IPS-18c (cell line): ENCODE results near the gene HOXB5.

Experiments
- H3K4me3 ChIP-seq: 2 replicates; pipeline ENCODE4 v1.7.0; 2013; ENCODE audit warnings: low read depth, mild to moderate bottlenecking, low read length, moderate library complexity; ENCODE audit not compliant: insufficient read depth
- H3K9me3 ChIP-seq: one replicate; pipeline ENCODE4 v1.6.1; 2013; ENCODE audit warnings: mild to moderate bottlenecking, low read length, moderate library complexity; ENCODE audit not compliant: control insufficient read depth, insufficient read depth

HOXB5 gene

GRCh38 chr17:48610282-48611211 lies 17.0 kb upstream of the HOXB5 start, which contains the start of gene HOXB7:
TSS of gene HOXB7 (minus strand) at chr17:48611017. CDS start at chr17:48610918, 99 bp downstream.
- H3K9me3 ChIP-seq, result peaks cover 2% of the 10 kb centered on the region
- H3K4me3 ChIP-seq, result peak within 1 kb of the TSS; percentile 24

- Histone ChIP-seq H3K4me3 (peak overlapping the region; percentile 24; the same call in 1 of the 2 replicates), H3K9me3 (peaks cover 2% of the 10 kb centered on the region)
Measured at GRCh38 chr17:48609759-48610281, 16.2 kb upstream of the HOXB5 start.

- H3K9me3 ChIP-seq, result peaks cover 2% of the 10 kb centered on the region
- H3K4me3 ChIP-seq, result no peak overlapping the region
Measured at GRCh38 chr17:48609033-48609432, 15.5 kb upstream of the HOXB5 start.

- Histone ChIP-seq H3K9me3 (peaks cover 2% of the 10 kb centered on the region), H3K4me3 (no peak overlapping the region)
Measured at GRCh38 chr17:48608494-48608834, 14.9 kb upstream of the HOXB5 start.

- H3K9me3 ChIP-seq, result peaks cover 2% of the 10 kb centered on the region
- no peak overlapping the region for H3K4me3 ChIP-seq
Measured at GRCh38 chr17:48606892-48607614, 13.5 kb upstream of the HOXB5 start.

GRCh38 chr17:48605991-48606891 lies 12.7 kb upstream of the HOXB5 start:
- no peak overlapping the region for H3K4me3 ChIP-seq

GRCh38 chr17:48605409-48605919 lies 11.9 kb upstream of the HOXB5 start:
- Histone ChIP-seq H3K9me3 (peaks cover 2% of the 10 kb centered on the region), H3K4me3 (no peak overlapping the region)

More at GRCh38 chr17:48605991-48606891, 12.7 kb upstream of the HOXB5 start:
- H3K9me3 ChIP-seq, result peaks cover 2% of the 10 kb centered on the region

GRCh38 chr17:48604770-48605329 lies 11.3 kb upstream of the HOXB5 start, which contains the start of gene HOXB6:
TSS of gene HOXB6 (minus strand) at chr17:48604986. CDS start at chr17:48598150, 6,836 bp downstream.
- Histone ChIP-seq H3K4me3 (no peak within 1 kb of the TSS), H3K9me3 (peaks cover 2% of the 10 kb centered on the region)

- peaks cover 2% of the 10 kb centered on the region for H3K9me3 ChIP-seq
- H3K4me3 ChIP-seq, result no peak overlapping the region
Measured at GRCh38 chr17:48603959-48604769, 10.6 kb upstream of the HOXB5 start.

GRCh38 chr17:48601539-48602425 lies 8.2 kb upstream of the HOXB5 start:
- Histone ChIP-seq H3K9me3 (no peaks in the 10 kb centered on the region), H3K4me3 (no peak overlapping the region)

- H3K4me3 ChIP-seq, result no peak overlapping the region
- no peaks in the 10 kb centered on the region for H3K9me3 ChIP-seq
Measured at GRCh38 chr17:48601207-48601538, 7.6 kb upstream of the HOXB5 start.

- Histone ChIP-seq H3K4me3 (no peak overlapping the region), H3K9me3 (no peaks in the 10 kb centered on the region)
Measured at GRCh38 chr17:48600244-48601098, 6.9 kb upstream of the HOXB5 start.

- Histone ChIP-seq H3K4me3 (no peak overlapping the region), H3K9me3 (no peaks in the 10 kb centered on the region)
Measured at GRCh38 chr17:48599354-48599753, 5.8 kb upstream of the HOXB5 start.

- Histone ChIP-seq H3K4me3 (no peak overlapping the region), H3K9me3 (no peaks in the 10 kb centered on the region)
Measured at GRCh38 chr17:48598736-48599135, 5.2 kb upstream of the HOXB5 start.
